Keratinocyte (primary cell): Measurements from ENCODE around the gene HDAC9. TPM values are rescaled to one million over a fixed set of nuclear protein-coding genes. Genes with fewer than 3 reads are reported as not detected.

Experiments used
- DNase-seq: peaks from one replicate; pipeline ENCODE4 v3.0.0-alpha.2; 2011; ENCODE audit warnings: low read depth, missing footprints, low spot score
- FAIRE-seq: peaks from 2 replicates; lab custom pipeline; 2011; peaks lifted over from hg19 to GRCh38; lab: Jason Lieb, UNC
- H2AFZ ChIP-seq: 2 replicates; pipeline ENCODE4 v1.6.0; 2012; ENCODE audit warnings: low read length, control low read depth, inconsistent platforms; ENCODE audit not compliant: control insufficient read depth
- H3K27ac ChIP-seq: 2 replicates; pipeline ENCODE4 v1.5.1; 2011; ENCODE audit warnings: low read length; ENCODE audit not compliant: control insufficient read depth, insufficient read depth
- H3K27me3 ChIP-seq: 3 replicates; pipeline ENCODE4 v1.6.0; 2011; ENCODE audit warnings: low read length; ENCODE audit not compliant: control insufficient read depth, insufficient read depth; ENCODE audit errors: extremely low read depth
- H3K36me3 ChIP-seq, 2 experiments: 2 replicates in 1 of 2; 3 replicates in 1 of 2; pipeline ENCODE4 v1.5.1; 2011; ENCODE audit warnings: low read length in 2 of 2, mild to moderate bottlenecking in 1 of 2; ENCODE audit not compliant: control insufficient read depth in 2 of 2, insufficient read depth in 2 of 2; ENCODE audit errors: extremely low read depth in 1 of 2
- H3K4me1 ChIP-seq: 3 replicates; pipeline ENCODE4 v1.5.1; 2011; ENCODE audit warnings: low read length; ENCODE audit not compliant: control insufficient read depth, insufficient read depth; ENCODE audit errors: extremely low read depth
- H3K4me2 ChIP-seq: 3 replicates; pipeline ENCODE4 v1.6.0; 2011; ENCODE audit warnings: low read depth, low read length; ENCODE audit not compliant: control insufficient read depth, insufficient read depth; ENCODE audit errors: extremely low read depth
- H3K4me3 ChIP-seq, 3 experiments: fragments of 200-600 bp in 1 of 3; sonication (generic) in 1 of 3; 2 replicates in 2 of 3; 3 replicates in 1 of 3; pipeline ENCODE4 v1.5.1; 2011 to 2016; ENCODE audit warnings: low read length in 3 of 3, mild to moderate bottlenecking in 3 of 3, control low read depth in 2 of 3, inconsistent platforms in 1 of 3, low read depth in 1 of 3, mixed read lengths in 1 of 3, mixed run types in 1 of 3, moderate library complexity in 1 of 3; ENCODE audit not compliant: control insufficient read depth in 2 of 3, insufficient read depth in 2 of 3; ENCODE audit errors: extremely low read depth in 1 of 3
- H3K79me2 ChIP-seq: 2 replicates; pipeline ENCODE4 v1.6.0; 2012; ENCODE audit warnings: low read length; ENCODE audit not compliant: control insufficient read depth, insufficient read depth
- H3K9ac ChIP-seq: 3 replicates; pipeline ENCODE4 v1.6.0; 2011; ENCODE audit warnings: low read length; ENCODE audit not compliant: control insufficient read depth, insufficient read depth; ENCODE audit errors: extremely low read depth
- H3K9me1 ChIP-seq: 3 replicates; pipeline ENCODE4 v1.6.0; 2011; ENCODE audit warnings: low read length; ENCODE audit not compliant: control insufficient read depth, insufficient read depth; ENCODE audit errors: extremely low read depth
- H3K9me3 ChIP-seq: 2 replicates; pipeline ENCODE4 v1.5.1; 2012; ENCODE audit warnings: low read depth, low read length; ENCODE audit not compliant: control insufficient read depth
- H4K20me1 ChIP-seq: 3 replicates; pipeline ENCODE4 v1.6.0; 2011; ENCODE audit warnings: low read length; ENCODE audit not compliant: control insufficient read depth, insufficient read depth; ENCODE audit errors: extremely low read depth
- CTCF ChIP-seq, 3 experiments: IDR thresholded peaks in 1 of 3; conservative IDR thresholded peaks in 1 of 3; optimal IDR thresholded peaks in 1 of 3; 2 replicates in 2 of 3; 3 replicates in 1 of 3; pipeline versions ENCODE3 to v1.5.1; 2011; ENCODE audit warnings: low read length in 3 of 3, mild to moderate bottlenecking in 3 of 3, moderate library complexity in 2 of 3, control low read depth in 1 of 3, inconsistent platforms in 1 of 3; ENCODE audit not compliant: insufficient read depth in 2 of 3; ENCODE audit errors: extremely low read depth in 1 of 3
- EZH2 ChIP-seq: IDR thresholded peaks from one replicate; pipeline ENCODE4 v1.6.1; 2012; ENCODE audit warnings: inconsistent platforms, mild to moderate bottlenecking, low read length, moderate library complexity
- dilution Hi-C: fragments of 300-500 bp; cut with MboI; formaldehyde crosslinking; loops from one replicate; pipeline ENCODE4 v1.7.0; 2020; ENCODE audit warnings: low sequenced_read_pairs; ENCODE audit not compliant: extremely low pct_ligation_motif_present
- polyA plus RNA-seq, 5 experiments: library from polyadenylated mRNA; depleted of rRNA in 3 of 5; stranded (reverse) in 3 of 5; stranded (forward) in 1 of 5; unstranded in 1 of 5; fragments of >200 nt; gene quantifications; 1 replicate in 1 of 5; 2 replicates in 3 of 5; 3 replicates in 1 of 5; pipeline versions ENCODE4 v1.2.1 to v1.2.3, GENCODE V29; 2011 to 2012; ENCODE audit warnings: missing spikeins in 2 of 5, low read depth in 1 of 5, low replicate concordance in 1 of 5

HDAC9 gene
- polyA plus RNA-seq, 1 donor (not counting 4 experiments of a cell fraction or from before 2014, with no cell fraction given): 24.6 TPM

DNA sequence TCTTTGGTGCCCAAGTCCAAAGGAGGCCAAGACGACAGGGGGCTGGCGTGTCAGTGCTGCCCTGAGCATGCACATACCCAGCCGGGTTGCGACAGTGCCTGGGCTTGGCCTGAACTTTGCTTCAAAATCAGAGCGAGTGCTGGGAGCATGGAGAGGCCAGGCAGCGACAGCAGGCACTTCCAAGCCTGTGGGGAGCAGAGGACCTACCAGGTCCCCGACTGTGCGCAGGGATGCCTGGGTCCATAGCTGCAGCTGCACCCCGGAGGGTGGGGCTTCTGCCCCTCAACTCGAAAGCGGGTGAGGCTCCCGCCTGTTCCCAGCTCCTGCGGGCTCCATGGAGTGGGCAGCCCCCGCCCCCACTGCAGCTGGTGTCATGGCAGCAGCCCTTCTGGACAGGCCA lies 79.1 kb downstream of the HDAC9 start:
- Histone ChIP-seq H3K4me3 (no peak overlapping the region), H3K9ac (no peak overlapping the region), H3K36me3 (peaks cover 0 to 13% of the 10 kb centered on the region in 2 experiments), H3K9me1 (no peaks in the 10 kb centered on the region), H3K79me2 (no peaks in the 10 kb centered on the region), H2AFZ (no peak overlapping the region), H3K4me2 (no peak overlapping the region), H3K4me1 (no peaks in the 10 kb centered on the region), H4K20me1 (no peaks in the 10 kb centered on the region), H3K9me3 (no peaks in the 10 kb centered on the region), H3K27me3 (no peaks in the 10 kb centered on the region), H3K27ac (no peak overlapping the region)
- DNase-seq (no peak), FAIRE-seq (no peak)
- TF ChIP-seq EZH2 (no peak), CTCF (optimal IDR thresholded peaks at IDR 0.05 in 1 of 3, IDR thresholded peaks at IDR 0.05 in 1 of 3, conservative IDR thresholded peaks at IDR 0.05 in 1 of 3; ENCODE audit: extremely low read depth in 1 of 3, insufficient read depth in 2 of 3, low read length in 3 of 3) (no peak)
- dilution Hi-C loops: no loop called here

GRCh38 chr7:18575622-18576572 lies 80.3 kb downstream of the HDAC9 start:
- no peak overlapping the region for H2AFZ ChIP-seq
- dilution Hi-C loops: no loop called here
- no peak for FAIRE-seq

More at GRCh38 chr7:18575622-18576572, 80.3 kb downstream of the HDAC9 start:
- DNase-seq: no peak
- no peaks in the 10 kb centered on the region for H3K9me1 ChIP-seq
- H4K20me1 ChIP-seq: no peaks in the 10 kb centered on the region
- TF ChIP-seq CTCF (optimal IDR thresholded peaks at IDR 0.05 in 1 of 3, IDR thresholded peaks at IDR 0.05 in 1 of 3, conservative IDR thresholded peaks at IDR 0.05 in 1 of 3; ENCODE audit: extremely low read depth in 1 of 3, insufficient read depth in 2 of 3, low read length in 3 of 3) (no peak), EZH2 (no peak)
- no peak overlapping the region for H3K4me2 ChIP-seq
- no peaks in the 10 kb centered on the region for H3K9me3 ChIP-seq
- H3K27ac ChIP-seq: no peak overlapping the region
- no peaks in the 10 kb centered on the region for H3K4me1 ChIP-seq
- no peaks in the 10 kb centered on the region for H3K27me3 ChIP-seq
- H3K9ac ChIP-seq: no peak overlapping the region
- H3K36me3 ChIP-seq: peaks cover 0 to 13% of the 10 kb centered on the region in 2 experiments
- no peaks in the 10 kb centered on the region for H3K79me2 ChIP-seq
- H3K4me3 ChIP-seq: no peak overlapping the region
